ENCODE measurements around the gene MELK.

- TF ChIP-seq, protein P1, sequence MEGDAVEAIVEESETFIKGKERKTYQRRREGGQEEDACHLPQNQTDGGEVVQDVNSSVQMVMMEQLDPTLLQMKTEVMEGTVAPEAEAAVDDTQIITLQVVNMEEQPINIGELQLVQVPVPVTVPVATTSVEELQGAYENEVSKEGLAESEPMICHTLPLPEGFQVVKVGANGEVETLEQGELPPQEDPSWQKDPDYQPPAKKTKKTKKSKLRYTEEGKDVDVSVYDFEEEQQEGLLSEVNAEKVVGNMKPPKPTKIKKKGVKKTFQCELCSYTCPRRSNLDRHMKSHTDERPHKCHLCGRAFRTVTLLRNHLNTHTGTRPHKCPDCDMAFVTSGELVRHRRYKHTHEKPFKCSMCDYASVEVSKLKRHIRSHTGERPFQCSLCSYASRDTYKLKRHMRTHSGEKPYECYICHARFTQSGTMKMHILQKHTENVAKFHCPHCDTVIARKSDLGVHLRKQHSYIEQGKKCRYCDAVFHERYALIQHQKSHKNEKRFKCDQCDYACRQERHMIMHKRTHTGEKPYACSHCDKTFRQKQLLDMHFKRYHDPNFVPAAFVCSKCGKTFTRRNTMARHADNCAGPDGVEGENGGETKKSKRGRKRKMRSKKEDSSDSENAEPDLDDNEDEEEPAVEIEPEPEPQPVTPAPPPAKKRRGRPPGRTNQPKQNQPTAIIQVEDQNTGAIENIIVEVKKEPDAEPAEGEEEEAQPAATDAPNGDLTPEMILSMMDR (conservative IDR thresholded peaks at IDR 0.05 in 1 of 2, IDR thresholded peaks at IDR 0.05 in 1 of 2; ENCODE audit: extremely low read depth in 1 of 2, insufficient read depth in 1 of 2, low read depth in 1 of 2, low read length in 2 of 2): peak; percentile 53 to 58
- no peak for TF ChIP-seq EZH2 (IDR thresholded peaks at IDR 0.05; ENCODE audit: borderline replicate concordance, low read length)
Observed at GRCh38 chr9:36632892-36633291, 60.2 kb downstream of the MELK start.

All from mammary epithelial cell (primary cell).